Activated CD8-positive, alpha-beta memory T cell treated with anti-CD3 and anti-CD28 coated beads, Interleukin-2, amount 50 U/mL, for 4 hours (primary cell): Measurements from ENCODE around the gene AMMECR1.
"Not testable (repeated sequence)": the region's sequence is repeated elsewhere in the genome, so short reads cannot be mapped to it uniquely, and the experiment has no call there.

Experiments used
- DNase-seq: peaks from one replicate; pipeline ENCODE4 v3.0.0-alpha.2; 2020

The AMMECR1 gene

GRCh38 chrX:110251526-110251925 is 66.4 kb downstream of the AMMECR1 start:
- no peak for DNase-seq

GRCh38 chrX:110250847-110251246 is 67.0 kb downstream of the AMMECR1 start:
- no peak for DNase-seq

GRCh38 chrX:110248578-110248977 is 69.3 kb downstream of the AMMECR1 start:
- DNase-seq: no peak

- no peak for DNase-seq
Measured at GRCh38 chrX:110245011-110245410, 72.9 kb downstream of the AMMECR1 start.

- DNase-seq: no peak
Measured at GRCh38 chrX:110242371-110242770, 75.5 kb downstream of the AMMECR1 start.

- DNase-seq: no peak
Measured at GRCh38 chrX:110241816-110242215, 76.1 kb downstream of the AMMECR1 start.

- DNase-seq: peak; percentile 28
Measured at GRCh38 chrX:110238259-110238658, 79.6 kb downstream of the AMMECR1 start.

- not testable (repeated sequence) for DNase-seq
Measured at GRCh38 chrX:110231485-110231884, 86.4 kb downstream of the AMMECR1 start.

- peak; percentile 58 for DNase-seq
Measured at GRCh38 chrX:110229497-110230111, 88.3 kb downstream of the AMMECR1 start.

GRCh38 chrX:110228453-110228852 is 89.4 kb downstream of the AMMECR1 start:
- DNase-seq: no peak

- no peak for DNase-seq
Measured at GRCh38 chrX:110226931-110227330, 91.0 kb downstream of the AMMECR1 start.

- DNase-seq: no peak
Measured at GRCh38 chrX:110224926-110225617, 92.8 kb downstream of the AMMECR1 start.

GRCh38 chrX:110222497-110223257 is 95.2 kb downstream of the AMMECR1 start:
- DNase-seq: no peak

- DNase-seq: no peak
Measured at GRCh38 chrX:110219920-110220319, 98.0 kb downstream of the AMMECR1 start.

GRCh38 chrX:110218591-110218990 is 99.3 kb downstream of the AMMECR1 start:
- no peak for DNase-seq

- DNase-seq: no peak
Measured at GRCh38 chrX:110216027-110216426, 101.9 kb downstream of the AMMECR1 start.

GRCh38 chrX:110215411-110215810 is 102.5 kb downstream of the AMMECR1 start:
- DNase-seq: no peak

- DNase-seq: no peak
Measured at GRCh38 chrX:110214684-110215083, 103.2 kb downstream of the AMMECR1 start.

GRCh38 chrX:110213183-110213582 is 104.7 kb downstream of the AMMECR1 start:
- no peak for DNase-seq

- no peak for DNase-seq
Measured at GRCh38 chrX:110212299-110212698, 105.6 kb downstream of the AMMECR1 start.

GRCh38 chrX:110211340-110211739 is 106.5 kb downstream of the AMMECR1 start:
- no peak for DNase-seq

GRCh38 chrX:110210417-110211139 is 107.3 kb downstream of the AMMECR1 start:
- no peak for DNase-seq

- DNase-seq: no peak
Measured at GRCh38 chrX:110208092-110208491, 109.8 kb downstream of the AMMECR1 start.
